Suprapubic skin (tissue), 3 donors: ENCODE measurements around the gene EIF4E3.

Experiments
- CTCF ChIP-seq, 2 donors: fragments of 200-600 bp in 1 of 2; fragments of 450-650 bp in 1 of 2; sonication (generic) in 1 of 2; IDR thresholded peaks; one replicate each; pipeline ENCODE4 v1.5.1; 2016 to 2019; ENCODE audit warnings: antibody characterized with exemption in 2 of 2, mild to moderate bottlenecking in 1 of 2, moderate library complexity in 1 of 2
- EP300 ChIP-seq: sonication (generic); formaldehyde crosslinking; IDR thresholded peaks from one replicate; pipeline ENCODE4 v1.6.1; 2017; ENCODE audit warnings: antibody characterized with exemption
- POLR2A ChIP-seq, 2 donors: fragments of 450-650 bp; IDR thresholded peaks; one replicate each; pipeline ENCODE4 v1.6.1; 2017; ENCODE audit warnings: antibody characterized with exemption in 2 of 2, mild to moderate bottlenecking in 2 of 2, moderate library complexity in 2 of 2

DNA sequence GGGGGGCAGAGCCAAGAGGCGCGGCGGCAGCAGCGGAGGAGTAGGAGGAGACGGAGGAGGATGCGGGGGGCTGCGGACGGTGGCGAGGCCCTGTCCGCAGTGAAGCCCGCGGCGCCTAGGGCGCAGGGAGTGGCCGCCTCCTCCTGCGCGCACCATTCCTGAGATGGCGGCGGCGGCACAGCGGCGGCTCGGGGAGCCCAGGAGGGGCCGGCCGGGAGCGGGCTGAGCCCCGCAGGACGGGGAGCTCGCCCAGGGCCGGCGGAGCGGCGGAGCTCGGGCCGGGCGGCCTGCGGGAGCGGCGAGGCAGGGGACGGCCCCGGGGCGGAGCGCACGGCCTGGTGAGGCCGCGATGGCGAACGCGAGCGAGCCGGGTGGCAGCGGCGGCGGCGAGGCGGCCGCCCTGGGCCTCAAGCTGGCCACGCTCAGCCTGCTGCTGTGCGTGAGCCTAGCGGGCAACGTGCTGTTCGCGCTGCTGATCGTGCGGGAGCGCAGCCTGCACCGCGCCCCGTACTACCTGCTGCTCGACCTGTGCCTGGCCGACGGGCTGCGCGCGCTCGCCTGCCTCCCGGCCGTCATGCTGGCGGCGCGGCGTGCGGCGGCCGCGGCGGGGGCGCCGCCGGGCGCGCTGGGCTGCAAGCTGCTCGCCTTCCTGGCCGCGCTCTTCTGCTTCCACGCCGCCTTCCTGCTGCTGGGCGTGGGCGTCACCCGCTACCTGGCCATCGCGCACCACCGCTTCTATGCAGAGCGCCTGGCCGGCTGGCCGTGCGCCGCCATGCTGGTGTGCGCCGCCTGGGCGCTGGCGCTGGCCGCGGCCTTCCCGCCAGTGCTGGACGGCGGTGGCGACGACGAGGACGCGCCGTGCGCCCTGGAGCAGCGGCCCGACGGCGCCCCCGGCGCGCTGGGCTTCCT is 28.8 kb upstream of the EIF4E3 start, which contains the start of gene GPR27:
- no peak for TF ChIP-seq CTCF (IDR thresholded peaks at IDR 0.05)
- TF ChIP-seq EP300 = no peak
- no peak for TF ChIP-seq POLR2A (IDR thresholded peaks at IDR 0.05)
